Neuron (in vitro differentiated cells): ENCODE measurements around the gene PAGR1.
"Not testable (repeated sequence)": the region's sequence is repeated elsewhere in the genome, so short reads cannot be mapped to it uniquely, and the experiment has no call there.

Experiments
- H2AFZ ChIP-seq: one replicate; pipeline ENCODE4 v1.6.1; 2013; ENCODE audit warnings: low read depth, mild to moderate bottlenecking, inconsistent platforms, low read length, moderate library complexity
- H3K27me3 ChIP-seq: one replicate; pipeline ENCODE4 v1.6.1; 2013; ENCODE audit warnings: low read length; ENCODE audit not compliant: insufficient read depth
- H3K36me3 ChIP-seq: one replicate; pipeline ENCODE4 v1.6.1; 2013; ENCODE audit warnings: low read length; ENCODE audit not compliant: insufficient read depth
- H3K4me1 ChIP-seq: one replicate; pipeline ENCODE4 v1.6.1; 2013; ENCODE audit warnings: low read length; ENCODE audit not compliant: insufficient read depth
- H3K4me3 ChIP-seq: 2 replicates; pipeline ENCODE4 v1.5.1; 2013; ENCODE audit warnings: mild to moderate bottlenecking, low read length, moderate library complexity
- H3K9me3 ChIP-seq: one replicate; pipeline ENCODE4 v1.6.1; 2013; ENCODE audit warnings: low read length

PAGR1 gene

DNA sequence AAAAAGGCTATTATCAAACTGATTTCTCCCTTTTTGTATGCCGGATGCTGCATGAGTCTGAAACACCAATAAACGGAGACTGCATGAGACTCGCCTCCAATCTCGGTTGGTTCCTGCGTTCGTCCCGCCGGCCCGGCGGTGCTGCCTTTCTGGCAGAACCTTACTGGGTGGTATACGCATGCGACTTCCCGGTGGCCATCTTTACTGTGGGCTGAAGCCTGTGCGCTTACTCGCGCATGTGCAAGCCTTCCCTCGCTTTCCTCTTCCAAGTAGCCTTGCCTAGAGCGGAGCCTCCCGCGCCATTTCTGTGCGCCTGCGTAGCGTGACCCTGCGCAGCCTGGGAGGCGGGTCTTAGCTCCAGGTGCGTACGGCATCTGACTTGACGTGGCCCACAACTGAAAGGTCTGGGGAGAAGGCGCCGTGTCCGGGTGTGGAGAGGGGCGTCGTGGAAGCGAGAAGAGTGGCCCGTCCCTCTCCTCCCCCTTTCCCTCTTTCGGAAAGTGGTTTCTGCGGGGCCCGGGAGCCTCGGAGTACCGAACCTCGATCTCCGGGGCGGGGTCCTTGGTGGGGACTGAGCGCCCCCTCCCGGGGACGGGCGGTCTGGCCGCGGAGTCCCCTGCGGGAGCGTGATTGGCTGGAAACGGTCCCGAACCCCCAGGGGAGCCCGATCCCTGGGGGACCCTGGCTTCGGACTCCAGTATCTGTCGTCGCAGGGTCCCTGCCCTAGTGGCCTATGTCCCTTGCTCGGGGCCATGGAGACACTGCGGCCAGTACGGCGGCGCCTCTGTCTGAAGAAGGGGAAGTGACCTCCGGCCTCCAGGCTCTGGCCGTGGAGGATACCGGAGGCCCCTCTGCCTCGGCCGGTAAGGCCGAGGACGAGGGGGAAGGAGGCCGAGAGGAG is at the start of gene PAGR1:
PAGR1 (plus strand) TSS at position 360 of the 901 bp plus-strand sequence; CDS start at position 734, 374 bp downstream.
- H3K4me3 ChIP-seq, result peak within 1 kb of the TSS; percentile 67
- H3K9me3 ChIP-seq, result no peaks in the 10 kb centered on the region
- H2AFZ ChIP-seq, result peak within 1 kb of the TSS; percentile 7
- no peaks in the 10 kb centered on the region for H3K27me3 ChIP-seq
- peaks cover 39% of the 10 kb centered on the region for H3K4me1 ChIP-seq
- peaks cover 24% of the 10 kb centered on the region for H3K36me3 ChIP-seq

DNA sequence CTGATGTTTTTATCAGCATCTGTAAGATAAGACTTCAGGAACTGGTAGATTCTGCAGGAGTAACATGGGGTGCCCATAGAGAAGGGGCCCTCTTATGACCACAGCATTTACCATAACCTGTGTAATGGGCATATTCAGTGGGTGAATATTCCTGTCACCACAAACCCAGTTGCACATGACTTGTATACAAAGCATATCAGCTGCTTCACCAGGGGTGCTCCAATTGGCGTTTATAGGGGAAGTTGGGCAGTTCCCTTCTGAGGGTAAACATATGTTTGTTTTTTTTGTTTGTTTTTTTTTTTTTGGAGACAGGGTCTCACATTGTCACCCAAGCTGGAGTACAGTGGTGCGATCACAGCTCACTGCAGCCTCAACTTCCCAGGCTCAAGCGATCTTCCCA is 49.4 kb upstream of the PAGR1 start:
- Histone ChIP-seq H3K4me3 (no peak overlapping the region), H3K9me3 (no peaks in the 10 kb centered on the region), H3K27me3 (peaks cover 3% of the 10 kb centered on the region), H2AFZ (no peak overlapping the region), H3K4me1 (no peaks in the 10 kb centered on the region), H3K36me3 (no peaks in the 10 kb centered on the region)

DNA sequence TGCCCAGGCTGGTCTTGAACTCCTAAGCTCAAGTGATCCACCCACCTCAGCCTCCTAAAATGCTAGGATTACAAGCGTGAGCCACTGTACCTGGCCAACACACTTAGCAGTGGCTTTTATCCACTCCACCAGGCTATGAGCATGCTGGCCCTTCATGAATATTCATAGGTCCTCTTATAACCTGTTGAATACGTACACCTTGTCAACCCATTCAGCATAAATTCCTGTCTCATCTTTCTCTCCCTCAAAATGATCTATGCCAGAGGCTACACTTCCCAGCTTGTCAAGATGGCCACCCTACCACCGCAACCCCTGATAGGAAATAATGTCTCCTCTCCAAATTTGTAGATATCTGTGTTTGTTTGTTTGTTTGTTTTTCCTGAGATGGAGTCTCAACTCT is 48.9 kb upstream of the PAGR1 start:
- Histone ChIP-seq H2AFZ (no peak overlapping the region), H3K27me3 (peaks cover 3% of the 10 kb centered on the region), H3K36me3 (no peaks in the 10 kb centered on the region), H3K4me3 (no peak overlapping the region), H3K4me1 (no peaks in the 10 kb centered on the region), H3K9me3 (no peaks in the 10 kb centered on the region)

- H2AFZ ChIP-seq, result no peak overlapping the region
- H3K4me1 ChIP-seq, result no peaks in the 10 kb centered on the region
- peaks cover 3% of the 10 kb centered on the region for H3K27me3 ChIP-seq
- H3K4me3 ChIP-seq, result no peak overlapping the region
- H3K36me3 ChIP-seq, result no peaks in the 10 kb centered on the region
- no peaks in the 10 kb centered on the region for H3K9me3 ChIP-seq
Measured at GRCh38 chr16:29769507-29769906, 46.4 kb upstream of the PAGR1 start.

- H2AFZ ChIP-seq, result no peak overlapping the region
- no peaks in the 10 kb centered on the region for H3K9me3 ChIP-seq
- H3K4me1 ChIP-seq, result no peaks in the 10 kb centered on the region
- peaks cover 1% of the 10 kb centered on the region for H3K27me3 ChIP-seq
- H3K4me3 ChIP-seq, result no peak overlapping the region
- no peaks in the 10 kb centered on the region for H3K36me3 ChIP-seq
Measured at GRCh38 chr16:29770250-29770929, 45.6 kb upstream of the PAGR1 start.

DNA sequence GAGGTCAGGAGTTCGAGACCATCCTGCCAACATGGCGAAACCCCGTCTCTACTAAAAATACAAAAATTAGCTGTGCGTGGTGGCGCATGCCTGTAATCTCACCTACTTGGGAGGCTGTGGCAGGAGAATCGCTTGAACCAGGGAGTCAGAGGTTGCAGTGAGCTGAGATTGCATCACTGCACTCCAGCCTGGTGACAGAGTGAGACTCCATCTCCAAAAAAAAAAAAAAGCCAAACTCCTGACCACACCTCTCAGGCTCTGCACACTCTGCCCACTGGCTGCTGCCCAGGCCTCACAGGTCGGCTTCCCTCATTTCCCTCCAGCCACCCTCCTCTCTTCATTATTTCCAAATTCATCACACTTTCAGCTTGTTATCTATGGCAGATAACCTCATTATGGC is 43.6 kb upstream of the PAGR1 start:
- H3K4me1 ChIP-seq, H2AFZ ChIP-seq, H3K4me3 ChIP-seq, H3K27me3 ChIP-seq, H3K36me3 ChIP-seq, H3K9me3 ChIP-seq: not testable (repeated sequence)

- H3K4me3 ChIP-seq, result no peak overlapping the region
- no peak overlapping the region for H2AFZ ChIP-seq
- no peaks in the 10 kb centered on the region for H3K4me1 ChIP-seq
- no peaks in the 10 kb centered on the region for H3K9me3 ChIP-seq
- peaks cover 4% of the 10 kb centered on the region for H3K27me3 ChIP-seq
- no peaks in the 10 kb centered on the region for H3K36me3 ChIP-seq
Measured at GRCh38 chr16:29774730-29775129, 41.2 kb upstream of the PAGR1 start.

- no peak overlapping the region for H3K4me3 ChIP-seq
- H2AFZ ChIP-seq, result no peak overlapping the region
- no peaks in the 10 kb centered on the region for H3K9me3 ChIP-seq
Measured at GRCh38 chr16:29775742-29776408, 40.1 kb upstream of the PAGR1 start.

DNA sequence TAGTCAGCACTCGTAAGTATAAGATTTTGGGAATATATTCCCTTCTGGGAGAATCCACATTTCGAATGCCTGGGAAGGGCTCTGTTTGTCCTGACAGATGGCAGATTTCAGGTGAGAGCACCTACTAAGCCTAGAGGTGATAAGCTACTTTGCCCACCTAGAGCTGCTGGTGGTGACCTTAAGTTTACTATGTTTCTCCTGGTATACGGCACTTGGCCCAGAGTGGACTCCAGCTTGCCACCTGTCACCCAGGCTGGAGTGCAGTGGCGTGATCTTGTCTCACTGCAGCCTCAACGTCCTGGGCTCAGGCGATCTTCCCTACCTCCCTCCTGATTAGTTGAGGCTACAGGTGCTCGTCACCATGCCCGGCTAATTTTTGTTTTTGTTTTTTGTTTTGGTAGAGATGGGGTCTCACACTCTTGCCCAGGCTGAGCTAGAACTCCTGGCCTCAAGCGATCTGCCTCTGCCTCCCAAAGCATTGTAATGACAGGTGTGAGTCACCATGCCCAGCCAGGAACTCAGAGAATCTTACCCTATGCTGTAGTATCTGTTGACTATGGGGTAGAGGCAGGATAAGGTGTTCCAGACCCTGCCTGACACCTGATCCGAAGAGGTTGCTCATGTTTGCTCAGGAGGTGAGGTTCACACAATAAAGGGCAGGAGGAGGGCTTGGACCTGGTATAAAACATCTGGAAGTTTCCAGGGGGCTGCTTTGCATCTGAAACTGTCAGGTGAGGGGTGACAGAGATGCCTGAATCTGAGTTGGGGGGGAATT is 38.2 kb upstream of the PAGR1 start, which contains the start of gene ZG16:
ZG16 (plus strand) TSS at position 681 of the 775 bp plus-strand sequence. CDS start 1,011 bp downstream, outside the sequence.
- Histone ChIP-seq H3K36me3 (no peaks in the 10 kb centered on the region), H2AFZ (no peak within 1 kb of the TSS), H3K4me3 (no peak within 1 kb of the TSS), H3K27me3 (peaks cover 9% of the 10 kb centered on the region), H3K9me3 (no peaks in the 10 kb centered on the region), H3K4me1 (no peaks in the 10 kb centered on the region)

More at GRCh38 chr16:29775742-29776408, 40.1 kb upstream of the PAGR1 start:
- Histone ChIP-seq H3K27me3 (peaks cover 7% of the 10 kb centered on the region), H3K36me3 (no peaks in the 10 kb centered on the region), H3K4me1 (no peaks in the 10 kb centered on the region)

DNA sequence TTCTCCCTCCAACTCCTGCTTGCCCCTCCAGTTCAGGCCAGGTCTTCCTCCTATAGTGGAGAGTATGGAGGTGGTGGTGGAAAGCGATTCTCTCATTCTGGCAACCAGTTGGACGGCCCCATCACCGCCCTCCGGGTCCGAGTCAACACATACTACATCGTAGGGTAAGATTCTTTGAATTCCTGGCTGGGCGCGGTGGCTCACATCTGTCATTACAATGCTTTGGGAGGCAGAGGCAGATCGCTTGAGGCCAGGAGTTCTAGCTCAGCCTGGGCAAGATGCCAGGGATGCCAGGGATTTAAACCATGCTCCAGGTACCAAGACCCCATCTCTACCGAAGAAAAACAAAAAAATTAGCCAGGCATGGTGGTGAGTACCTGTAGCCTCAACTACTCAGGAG is 36.5 kb upstream of the PAGR1 start:
- Histone ChIP-seq H2AFZ (no peak overlapping the region), H3K36me3 (no peaks in the 10 kb centered on the region), H3K27me3 (peaks cover 9% of the 10 kb centered on the region), H3K9me3 (no peaks in the 10 kb centered on the region), H3K4me1 (peaks cover 6% of the 10 kb centered on the region), H3K4me3 (no peak overlapping the region)

DNA sequence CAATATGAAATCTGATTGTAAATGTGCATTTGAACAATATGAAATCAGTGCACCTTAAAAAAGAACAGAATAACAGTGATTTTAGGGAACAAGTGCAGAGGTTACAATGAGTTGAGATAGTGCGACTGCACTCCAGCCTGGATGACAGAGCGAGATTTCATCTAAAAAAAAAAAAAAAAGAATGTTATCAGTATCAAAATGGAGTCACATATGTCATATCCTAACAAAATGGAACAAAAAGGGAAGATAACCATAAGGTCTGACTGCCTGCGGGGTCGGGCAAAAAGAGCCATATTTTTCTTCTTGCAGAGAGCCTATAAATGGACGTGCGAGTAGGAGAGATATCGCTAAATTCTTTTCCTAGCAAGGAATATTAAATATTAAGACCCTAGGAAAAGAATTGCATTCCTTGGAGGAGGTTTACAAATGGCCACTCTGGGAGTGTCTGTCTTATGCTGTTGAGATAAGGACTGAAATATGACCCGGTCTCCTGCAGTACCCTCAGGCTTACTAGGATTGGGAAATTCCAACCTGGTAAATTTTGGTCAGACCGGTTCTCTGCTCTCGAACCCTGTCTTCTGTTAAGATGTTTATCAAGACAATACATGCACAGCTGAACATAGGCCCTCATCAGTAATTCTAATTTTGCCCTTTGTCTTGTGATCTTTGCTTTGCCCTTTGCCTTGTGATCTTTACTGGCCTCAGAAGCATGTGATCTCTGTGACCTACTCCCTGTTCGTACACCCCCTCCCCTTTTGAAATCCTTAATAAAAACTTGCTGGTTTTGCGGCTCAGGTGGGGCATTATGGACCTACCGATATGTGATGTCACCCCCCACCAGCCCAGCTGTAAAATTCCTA is 32.6 kb upstream of the PAGR1 start:
- H2AFZ ChIP-seq, H3K27me3 ChIP-seq, H3K36me3 ChIP-seq, H3K9me3 ChIP-seq, H3K4me1 ChIP-seq, H3K4me3 ChIP-seq: not testable (repeated sequence)

- H3K4me1 ChIP-seq, result peaks cover 6% of the 10 kb centered on the region
- no peak overlapping the region for H3K4me3 ChIP-seq
- H3K27me3 ChIP-seq, result peaks cover 6% of the 10 kb centered on the region
- H2AFZ ChIP-seq, result no peak overlapping the region
- peaks cover 4% of the 10 kb centered on the region for H3K9me3 ChIP-seq
- no peaks in the 10 kb centered on the region for H3K36me3 ChIP-seq
Measured at GRCh38 chr16:29784157-29784556, 31.8 kb upstream of the PAGR1 start.
